K562 (cell line): ENCODE results near the gene C16orf89. TPM values are rescaled to one million over a fixed set of nuclear protein-coding genes. Genes with fewer than 3 reads are reported as not detected.
A peak's percentile ranks its signal among the peaks of the same experiment; 100 is the strongest.

Source experiments
- BHLHE40 ChIP-seq: IDR thresholded peaks from 2 replicates; pipeline ENCODE4 v1.6.1; 2011; ENCODE audit warnings: low read length, improper control_type of control experiment
- DIDO1 ChIP-seq: fragments of 450-650 bp; IDR thresholded peaks from 2 replicates; pipeline ENCODE4 v1.6.1; 2016; ENCODE audit warnings: low read depth, missing biosample characterization, missing genetic modification characterization
- EP300 ChIP-seq: IDR thresholded peaks from 2 replicates; pipeline ENCODE4 v1.6.1; 2012; ENCODE audit warnings: low read length, improper control_type of control experiment
- GATAD2B ChIP-seq: fragments of 450-650 bp; IDR thresholded peaks from 2 replicates; pipeline ENCODE4 v1.6.1; 2017; ENCODE audit warnings: mild to moderate bottlenecking, borderline replicate concordance
- HCFC1 ChIP-seq: IDR thresholded peaks from 2 replicates; pipeline ENCODE4 v1.6.1; 2012; ENCODE audit warnings: low read depth, low read length, improper control_type of control experiment
- JUND ChIP-seq, 2 experiments: IDR thresholded peaks; 2 replicates in 1 of 2; 3 replicates in 1 of 2; pipeline ENCODE4 v1.6.1; 2011; ENCODE audit warnings: borderline replicate concordance in 2 of 2, low read depth in 2 of 2, low read length in 2 of 2, improper control_type of control experiment in 1 of 2, missing biosample characterization in 1 of 2, missing genetic modification characterization in 1 of 2, missing genetic modification reagents in 1 of 2
- MBD2 ChIP-seq: sonication (generic); IDR thresholded peaks from 2 replicates; pipeline ENCODE4 v1.6.1; 2016; ENCODE audit warnings: low read depth, borderline replicate concordance
- NONO ChIP-seq, 2 experiments: fragments of 200-400 bp in 1 of 2; fragments of 450-650 bp in 1 of 2; formaldehyde crosslinking in 1 of 2; IDR thresholded peaks; 2 replicates each; pipeline ENCODE4 v1.6.1; 2017; ENCODE audit warnings: low read depth in 2 of 2, mild to moderate bottlenecking in 2 of 2, moderate library complexity in 2 of 2, low read length in 1 of 2
- NRF1 ChIP-seq, 2 experiments: fragments of 450-650 bp; IDR thresholded peaks in 1 of 2; conservative IDR thresholded peaks in 1 of 2; 2 replicates each; pipeline ENCODE4 v1.6.1; 2014; ENCODE audit warnings: mild to moderate bottlenecking in 2 of 2
- PHF20 ChIP-seq: fragments of 450-650 bp; IDR thresholded peaks from 2 replicates; pipeline ENCODE4 v1.6.1; 2018; ENCODE audit not compliant: partially characterized antibody
- POLR3A ChIP-seq: IDR thresholded peaks from 2 replicates; pipeline ENCODE4 v1.6.1; 2011; ENCODE audit warnings: borderline replicate concordance, mild to moderate bottlenecking, moderate library complexity; ENCODE audit not compliant: insufficient read length, insufficient read depth; ENCODE audit errors: extremely low read depth
- RBFOX2 ChIP-seq: fragments of 200-400 bp; formaldehyde crosslinking; IDR thresholded peaks from 2 replicates; pipeline ENCODE4 v1.6.1; 2017; ENCODE audit warnings: low read depth, mild to moderate bottlenecking, low read length, moderate library complexity
- SIN3B ChIP-seq: fragments of 450-650 bp; IDR thresholded peaks from 2 replicates; pipeline ENCODE4 v1.6.1; 2017; ENCODE audit warnings: low read depth, mild to moderate bottlenecking, moderate library complexity
- ZNF263 ChIP-seq: sonication (generic); formaldehyde crosslinking; IDR thresholded peaks from 2 replicates; pipeline ENCODE4 v1.8.0; 2022; ENCODE audit warnings: mild to moderate bottlenecking, missing genetic modification reagents, borderline replicate concordance
- ZNF436 ChIP-seq: fragments of 250-450, 450-650 bp; sonication (Bioruptor Pico); formaldehyde crosslinking; IDR thresholded peaks from 2 replicates; pipeline ENCODE4 v1.7.0; 2020; ENCODE audit warnings: mild to moderate bottlenecking
- ZNF75A ChIP-seq: fragments of 450-650 bp; formaldehyde crosslinking; IDR thresholded peaks from 2 replicates; pipeline ENCODE4 v1.4.0; 2020; ENCODE audit warnings: mild to moderate bottlenecking
- ZNF830 ChIP-seq: fragments of 250-450 bp; sonication (Bioruptor Pico); IDR thresholded peaks from 2 replicates; pipeline ENCODE4 v1.5.0; 2021; ENCODE audit warnings: mild to moderate bottlenecking
- polyA plus RNA-seq, 8 experiments: library from polyadenylated mRNA; depleted of rRNA in 4 of 8; stranded (reverse) in 5 of 8; unstranded in 3 of 8; fragments of >200 nt; fragmentation: Nextera tagmentation in 2 of 8; fragmentation: Illumina TruSeq in 1 of 8; extraction: Ambion mirVana in 2 of 8; extraction: Trizol in 1 of 8; gene quantifications; 2 replicates each; pipeline versions ENCODE4 v1.2.1 to v1.2.3, GENCODE V29; 2011 to 2014; ENCODE audit warnings: inconsistent platforms in 1 of 8, missing spikeins in 1 of 8
- total RNA-seq, 7 experiments: library from RNA; depleted of rRNA in 6 of 7; stranded (reverse); fragments of >200 nt in 6 of 7; fragmentation: Illumina TruSeq in 2 of 7; extraction: Trizol in 2 of 7; gene quantifications; 2 replicates each; pipeline versions ENCODE4 v1.2.1 to v1.2.3, GENCODE V29; 2011 to 2021; ENCODE audit warnings: low replicate concordance in 1 of 7
- TF ChIP-seq, protein P1 (sequence below): sonication (generic); formaldehyde crosslinking; IDR thresholded peaks from 2 replicates; pipeline ENCODE4 v1.9.0; 2022; ENCODE audit warnings: mild to moderate bottlenecking, missing genetic modification reagents
- TF ChIP-seq, protein P2 (sequence below), 3 experiments: fragments of 200-800 bp in 1 of 3; fragments of 250-450 bp in 1 of 3; fragments of 450-650 bp in 1 of 3; sonication (Bioruptor Pico) in 1 of 3; sonication (Bioruptor generic) in 1 of 3; formaldehyde crosslinking in 1 of 3; IDR thresholded peaks; 2 replicates each; pipeline versions ENCODE4 v1.6.1 to v1.8.0; 2016 to 2022; ENCODE audit warnings: mild to moderate bottlenecking in 2 of 3, missing genetic modification characterization in 2 of 3, missing compliant biosample characterization in 1 of 3, moderate library complexity in 1 of 3
- TF ChIP-seq, protein P3 (sequence below): fragments of 250-450 bp; sonication (Bioruptor Pico); IDR thresholded peaks from 2 replicates; pipeline ENCODE4 v1.9.0; 2021; ENCODE audit warnings: mild to moderate bottlenecking, inconsistent platforms

Gene C16orf89
- total and polyA plus RNA-seq, 9 of the 15 experiments (the other 6 are each of a cell fraction or from before 2014, with no cell fraction given): not detected

DNA sequence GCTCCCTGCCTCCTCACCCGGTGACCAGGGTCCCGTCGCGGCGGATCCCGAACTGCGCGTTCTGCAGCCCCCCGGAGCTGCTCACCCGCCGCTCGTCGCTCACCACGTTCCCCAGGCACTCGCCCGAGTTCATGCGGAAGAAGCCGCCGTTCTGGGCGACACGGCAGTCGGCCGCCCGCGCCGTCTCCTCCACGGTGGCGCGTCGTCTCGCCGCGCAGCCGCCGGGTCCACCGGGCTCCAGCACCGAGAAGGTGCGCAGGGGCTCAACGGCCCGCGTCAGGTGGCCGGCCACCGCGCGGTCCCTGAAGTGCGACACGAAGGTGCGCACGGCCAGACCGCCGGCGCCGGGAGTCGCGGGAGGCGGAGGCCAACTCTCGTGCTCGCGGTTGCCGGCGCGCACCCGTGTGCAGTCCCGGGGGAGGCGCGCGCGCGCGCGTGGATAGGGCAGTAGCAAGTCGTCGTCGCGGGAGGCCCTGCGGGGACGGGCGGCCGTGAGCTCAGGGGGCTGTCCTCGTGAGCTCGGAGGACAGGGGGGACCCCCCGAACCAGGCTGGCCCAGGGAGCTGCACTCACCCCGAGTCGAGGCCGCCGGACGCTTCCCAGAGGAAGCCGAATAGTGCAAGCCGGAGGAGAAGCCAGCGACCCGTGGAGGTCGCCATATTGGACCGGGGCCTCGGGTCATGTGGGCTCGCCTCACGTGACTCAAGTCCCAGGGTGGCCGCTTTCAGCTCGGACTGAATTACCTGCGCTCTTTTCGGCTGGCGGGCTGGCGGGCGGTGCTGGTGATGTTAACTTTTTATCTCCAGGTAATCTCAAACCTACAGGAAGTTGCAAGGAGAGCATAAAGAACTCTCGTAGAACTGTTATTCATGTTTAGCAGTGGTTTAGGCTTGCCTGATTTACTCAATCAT is 32.2 kb downstream of the C16orf89 start, which contains the start of gene NAGPA (continued):
- TF ChIP-seq DIDO1 (peak; percentile 95), PHF20 (peak; percentile 100), RBFOX2 (peak; percentile 76), POLR3A (no peak), MBD2 (peak; percentile 65; the same call in 1 of the 2 replicates), GATAD2B (no peak; the same call in 1 of the 2 replicates), EP300 (peak; percentile 44; the same call in 1 of the 2 replicates), JUND (IDR thresholded peaks at IDR 0.05; ENCODE audit: borderline replicate concordance, low read depth, low read length) (peak; percentile 41; the same call in 1 of the 2 replicates), JUND (tag; IDR thresholded peaks at IDR 0.05; ENCODE audit: borderline replicate concordance, low read depth, low read length) (no peak; the same call in 2 of the 3 replicates), ZNF263 (CRISPR knock-in tag) (peak; percentile 44; the same call in 1 of the 2 replicates), BHLHE40 (peak; percentile 88), NONO (IDR thresholded peaks at IDR 0.05; ENCODE audit: low read depth in 2 of 2, low read length in 1 of 2) (peak in 1 of 2 experiments; percentile 23; a peak in 1 of 4 replicates), NRF1 (conservative IDR thresholded peaks at IDR 0.05 in 1 of 2, IDR thresholded peaks at IDR 0.05 in 1 of 2) (peak; percentile 69 to 72), SIN3B (peak; percentile 100), HCFC1 (peak; percentile 85), ZNF75A (CRISPR knock-in tag) (no peak), ZNF830 (CRISPR knock-in tag) (no peak), ZNF436 (CRISPR knock-in tag) (no peak)
- TF ChIP-seq, protein P1, sequence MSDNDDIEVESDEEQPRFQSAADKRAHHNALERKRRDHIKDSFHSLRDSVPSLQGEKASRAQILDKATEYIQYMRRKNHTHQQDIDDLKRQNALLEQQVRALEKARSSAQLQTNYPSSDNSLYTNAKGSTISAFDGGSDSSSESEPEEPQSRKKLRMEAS (CRISPR knock-in tag): peak; percentile 81
- TF ChIP-seq, protein P2, sequence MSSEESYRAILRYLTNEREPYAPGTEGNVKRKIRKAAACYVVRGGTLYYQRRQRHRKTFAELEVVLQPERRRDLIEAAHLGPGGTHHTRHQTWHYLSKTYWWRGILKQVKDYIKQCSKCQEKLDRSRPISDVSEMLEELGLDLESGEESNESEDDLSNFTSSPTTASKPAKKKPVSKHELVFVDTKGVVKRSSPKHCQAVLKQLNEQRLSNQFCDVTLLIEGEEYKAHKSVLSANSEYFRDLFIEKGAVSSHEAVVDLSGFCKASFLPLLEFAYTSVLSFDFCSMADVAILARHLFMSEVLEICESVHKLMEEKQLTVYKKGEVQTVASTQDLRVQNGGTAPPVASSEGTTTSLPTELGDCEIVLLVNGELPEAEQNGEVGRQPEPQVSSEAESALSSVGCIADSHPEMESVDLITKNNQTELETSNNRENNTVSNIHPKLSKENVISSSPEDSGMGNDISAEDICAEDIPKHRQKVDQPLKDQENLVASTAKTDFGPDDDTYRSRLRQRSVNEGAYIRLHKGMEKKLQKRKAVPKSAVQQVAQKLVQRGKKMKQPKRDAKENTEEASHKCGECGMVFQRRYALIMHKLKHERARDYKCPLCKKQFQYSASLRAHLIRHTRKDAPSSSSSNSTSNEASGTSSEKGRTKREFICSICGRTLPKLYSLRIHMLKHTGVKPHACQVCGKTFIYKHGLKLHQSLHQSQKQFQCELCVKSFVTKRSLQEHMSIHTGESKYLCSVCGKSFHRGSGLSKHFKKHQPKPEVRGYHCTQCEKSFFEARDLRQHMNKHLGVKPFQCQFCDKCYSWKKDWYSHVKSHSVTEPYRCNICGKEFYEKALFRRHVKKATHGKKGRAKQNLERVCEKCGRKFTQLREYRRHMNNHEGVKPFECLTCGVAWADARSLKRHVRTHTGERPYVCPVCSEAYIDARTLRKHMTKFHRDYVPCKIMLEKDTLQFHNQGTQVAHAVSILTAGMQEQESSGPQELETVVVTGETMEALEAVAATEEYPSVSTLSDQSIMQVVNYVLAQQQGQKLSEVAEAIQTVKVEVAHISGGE (CRISPR knock-in tag; IDR thresholded peaks at IDR 0.05): no peak
- TF ChIP-seq, protein P3, sequence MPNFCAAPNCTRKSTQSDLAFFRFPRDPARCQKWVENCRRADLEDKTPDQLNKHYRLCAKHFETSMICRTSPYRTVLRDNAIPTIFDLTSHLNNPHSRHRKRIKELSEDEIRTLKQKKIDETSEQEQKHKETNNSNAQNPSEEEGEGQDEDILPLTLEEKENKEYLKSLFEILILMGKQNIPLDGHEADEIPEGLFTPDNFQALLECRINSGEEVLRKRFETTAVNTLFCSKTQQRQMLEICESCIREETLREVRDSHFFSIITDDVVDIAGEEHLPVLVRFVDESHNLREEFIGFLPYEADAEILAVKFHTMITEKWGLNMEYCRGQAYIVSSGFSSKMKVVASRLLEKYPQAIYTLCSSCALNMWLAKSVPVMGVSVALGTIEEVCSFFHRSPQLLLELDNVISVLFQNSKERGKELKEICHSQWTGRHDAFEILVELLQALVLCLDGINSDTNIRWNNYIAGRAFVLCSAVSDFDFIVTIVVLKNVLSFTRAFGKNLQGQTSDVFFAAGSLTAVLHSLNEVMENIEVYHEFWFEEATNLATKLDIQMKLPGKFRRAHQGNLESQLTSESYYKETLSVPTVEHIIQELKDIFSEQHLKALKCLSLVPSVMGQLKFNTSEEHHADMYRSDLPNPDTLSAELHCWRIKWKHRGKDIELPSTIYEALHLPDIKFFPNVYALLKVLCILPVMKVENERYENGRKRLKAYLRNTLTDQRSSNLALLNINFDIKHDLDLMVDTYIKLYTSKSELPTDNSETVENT (CRISPR knock-in tag): peak; percentile 16; the same call in 1 of the 2 replicates
